H1 (cell line): ENCODE measurements around the gene ZBTB2. TPM values are rescaled to one million over a fixed set of nuclear protein-coding genes. Genes with fewer than 3 reads are reported as not detected.

Experiments used
- CTCF ChIA-PET: fragments of 300-600 bp; sonication (Branson Sonifier 250); formaldehyde crosslinking; loops from one replicate; lab custom pipeline; 2021; ENCODE audit not compliant: partially characterized antibody; lab: Charles Lee
- POLR2A ChIA-PET: fragments of 300-600 bp; sonication (Branson Sonifier 250); formaldehyde crosslinking; loops from one replicate; lab custom pipeline; 2021; ENCODE audit warnings: inconsistent platforms; ENCODE audit not compliant: partially characterized antibody; lab: Charles Lee
- DNase-seq, 2 experiments: peaks; one replicate each; pipeline versions ENCODE4 v3.0.0 to v3.0.0-alpha.2; 2010 to 2022; ENCODE audit warnings: low spot score in 2 of 2, low read depth in 1 of 2, mixed read lengths in 1 of 2
- FAIRE-seq: peaks from 2 replicates; lab custom pipeline; 2011; peaks lifted over from hg19 to GRCh38; lab: Jason Lieb, UNC
- H2AFZ ChIP-seq: 2 replicates; pipeline ENCODE4 v1.8.1; 2012; ENCODE audit warnings: low read length, inconsistent platforms
- H2AK5ac ChIP-seq: 2 replicates; pipeline ENCODE4 v1.6.1; 2013; ENCODE audit warnings: low read depth, low read length
- H2BK120ac ChIP-seq: replicated peaks from 2 replicates; pipeline ENCODE3; 2013; ENCODE audit warnings: low read depth, low read length, inconsistent platforms
- H2BK12ac ChIP-seq: 2 replicates; pipeline ENCODE4 v1.6.1; 2013; ENCODE audit warnings: low read depth, low read length
- H2BK15ac ChIP-seq: 2 replicates; pipeline ENCODE4 v1.6.1; 2013; ENCODE audit warnings: low read length
- H2BK20ac ChIP-seq: 2 replicates; pipeline ENCODE4 v1.6.1; 2013; ENCODE audit warnings: low read length
- H2BK5ac ChIP-seq: 2 replicates; pipeline ENCODE4 v1.6.1; 2013; ENCODE audit warnings: low read depth, low read length
- H3K14ac ChIP-seq: 2 replicates; pipeline ENCODE4 v1.6.1; 2013; ENCODE audit warnings: inconsistent platforms; ENCODE audit not compliant: insufficient read length
- H3K18ac ChIP-seq: 2 replicates; pipeline ENCODE4 v1.6.1; 2013; ENCODE audit warnings: low read length; ENCODE audit errors: extremely low read depth
- H3K23ac ChIP-seq: 2 replicates; pipeline ENCODE4 v1.6.1; 2013; ENCODE audit warnings: inconsistent platforms; ENCODE audit not compliant: insufficient read length
- H3K23me2 ChIP-seq: 2 replicates; pipeline ENCODE4 v1.6.1; 2013; ENCODE audit warnings: low read depth, low read length
- H3K27ac ChIP-seq: 2 replicates; pipeline ENCODE4 v1.6.1; 2011; ENCODE audit warnings: low read depth, low read length, inconsistent platforms
- H3K27me3 ChIP-seq, 4 experiments: replicated peaks in 1 of 4; 1 replicate in 1 of 4; 2 replicates in 3 of 4; pipeline versions ENCODE4 v1.6.1 to v1.8.1; 2011 to 2013; ENCODE audit warnings: low read length in 3 of 4, mild to moderate bottlenecking in 3 of 4, inconsistent platforms in 2 of 4, mixed read lengths in 2 of 4, moderate library complexity in 1 of 4; ENCODE audit not compliant: control insufficient read depth in 3 of 4, insufficient read depth in 3 of 4; ENCODE audit errors: extremely low read depth in 1 of 4
- H3K36me3 ChIP-seq, 4 experiments: 2 replicates each; pipeline versions ENCODE4 v1.6.1 to v1.8.1; 2011 to 2013; ENCODE audit warnings: mild to moderate bottlenecking in 4 of 4, low read length in 3 of 4, moderate library complexity in 2 of 4, control low read depth in 1 of 4, inconsistent platforms in 1 of 4; ENCODE audit not compliant: insufficient read depth in 4 of 4, control insufficient read depth in 2 of 4
- H3K4ac ChIP-seq: replicated peaks from 2 replicates; pipeline ENCODE3; 2013; ENCODE audit warnings: low read length, low read depth, mixed read lengths, inconsistent platforms; ENCODE audit not compliant: insufficient read length
- H3K4me1 ChIP-seq, 4 experiments: replicated peaks in 1 of 4; 1 replicate in 1 of 4; 2 replicates in 3 of 4; pipeline versions ENCODE4 v1.6.1 to v1.8.1; 2011 to 2013; ENCODE audit warnings: low read length in 3 of 4, inconsistent platforms in 2 of 4, mixed read lengths in 1 of 4; ENCODE audit not compliant: insufficient read depth in 4 of 4, control insufficient read depth in 3 of 4
- H3K4me2 ChIP-seq, 2 experiments: 2 replicates each; pipeline versions ENCODE4 v1.6.1 to v1.8.1; 2011 to 2013; ENCODE audit warnings: low read depth in 2 of 2, low read length in 2 of 2, control low read depth in 1 of 2, inconsistent platforms in 1 of 2, mild to moderate bottlenecking in 1 of 2; ENCODE audit not compliant: insufficient read depth in 1 of 2
- H3K4me3 ChIP-seq, 4 experiments: fragments of 200-600, 300-600 bp in 1 of 4; sonication (generic), shearing (Covaris generic), sonication (Bioruptor Twin) in 1 of 4; 2 replicates each; pipeline versions ENCODE4 v1.5.1 to v1.8.1; 2011 to 2016; ENCODE audit warnings: low read length in 4 of 4, low read depth in 3 of 4, control low read depth in 2 of 4, inconsistent platforms in 2 of 4, mild to moderate bottlenecking in 2 of 4, mixed read lengths in 1 of 4, moderate library complexity in 1 of 4; ENCODE audit not compliant: insufficient read depth in 2 of 4; ENCODE audit errors: extremely low read depth in 1 of 4
- H3K56ac ChIP-seq: replicated peaks from 2 replicates; pipeline ENCODE3; 2013; ENCODE audit warnings: low read depth, mild to moderate bottlenecking, mixed read lengths, low read length, inconsistent platforms; ENCODE audit not compliant: insufficient read length
- H3K79me1 ChIP-seq: 2 replicates; pipeline ENCODE4 v1.6.1; 2013; ENCODE audit warnings: low read depth, low read length, control low read depth
- H3K79me2 ChIP-seq, 2 experiments: 2 replicates each; pipeline versions ENCODE4 v1.6.1 to v1.8.1; 2012 to 2013; ENCODE audit warnings: low read length in 2 of 2, mild to moderate bottlenecking in 2 of 2, inconsistent platforms in 1 of 2; ENCODE audit not compliant: insufficient read depth in 2 of 2, control insufficient read depth in 1 of 2
- H3K9ac ChIP-seq, 4 experiments: replicated peaks in 1 of 4; 1 replicate in 1 of 4; 2 replicates in 3 of 4; pipeline versions ENCODE4 v1.6.1 to v1.8.1; 2011 to 2013; ENCODE audit warnings: low read depth in 3 of 4, low read length in 3 of 4, control low read depth in 2 of 4, mild to moderate bottlenecking in 2 of 4, moderate library complexity in 2 of 4, inconsistent platforms in 1 of 4; ENCODE audit errors: extremely low read depth in 1 of 4
- H3K9me3 ChIP-seq, 2 experiments: 2 replicates each; pipeline versions ENCODE4 v1.6.1 to v1.8.1; 2012 to 2013; ENCODE audit warnings: mild to moderate bottlenecking in 2 of 2, moderate library complexity in 2 of 2, control low read depth in 1 of 2, inconsistent platforms in 1 of 2, low read depth in 1 of 2, low read length in 1 of 2, mixed read lengths in 1 of 2; ENCODE audit not compliant: insufficient read depth in 2 of 2
- H4K20me1 ChIP-seq, 2 experiments: replicated peaks in 1 of 2; 2 replicates each; pipeline versions ENCODE3 to v1.8.1; 2011 to 2013; ENCODE audit warnings: inconsistent platforms in 2 of 2, low read length in 2 of 2, mild to moderate bottlenecking in 1 of 2; ENCODE audit not compliant: insufficient read depth in 2 of 2, control insufficient read depth in 1 of 2
- H4K5ac ChIP-seq: 2 replicates; pipeline ENCODE4 v1.6.1; 2013; ENCODE audit warnings: low read length, low read depth, mixed read lengths, inconsistent platforms; ENCODE audit not compliant: insufficient read length
- H4K8ac ChIP-seq: 2 replicates; pipeline ENCODE4 v1.8.0; 2013; ENCODE audit warnings: mild to moderate bottlenecking, moderate library complexity, low read length, inconsistent platforms; ENCODE audit not compliant: insufficient read depth; ENCODE audit errors: extremely low read depth
- H4K91ac ChIP-seq: replicated peaks from 2 replicates; pipeline ENCODE3; 2013; ENCODE audit warnings: low read length, mixed read lengths, inconsistent platforms; ENCODE audit not compliant: insufficient read length
- RBBP5 ChIP-seq: IDR thresholded peaks from 2 replicates; pipeline ENCODE4 v1.7.1; 2012; ENCODE audit warnings: low read depth, mild to moderate bottlenecking, inconsistent platforms, low read length, moderate library complexity, borderline replicate concordance
- SRF ChIP-seq: IDR thresholded peaks from 2 replicates; pipeline ENCODE4 v1.6.1; 2011; ENCODE audit warnings: mild to moderate bottlenecking, low read depth, low read length, moderate library complexity
- WGBS, 2 experiments: shearing (Covaris generic) in 1 of 2; methylation state at CpG; one replicate each; pipeline versions ENCODE4 v1.1.6 to v1.1.7; 2013 to 2015; ENCODE audit warnings: low lambda C conversion rate in 2 of 2, mixed read lengths in 2 of 2, inconsistent platforms in 1 of 2, low coverage in 1 of 2, missing lambda C conversion rate in 1 of 2; ENCODE audit not compliant: insufficient replicate concordance in 2 of 2, insufficient coverage in 1 of 2, insufficient read length in 1 of 2; ENCODE audit errors: extremely low coverage in 1 of 2, missing lambda C conversion rate in 1 of 2; 5-methylcytosine and 5-hydroxymethylcytosine counted together
- polyA plus RNA-seq, 7 experiments: library from polyadenylated mRNA; depleted of rRNA in 3 of 7; stranded (reverse) in 5 of 7; unstranded in 2 of 7; fragments of >200 nt in 5 of 7; fragments of 200-250 nt in 2 of 7; gene quantifications; 1 replicate in 5 of 7; 2 replicates in 1 of 7; 4 replicates in 1 of 7; pipeline versions ENCODE4 v1.2.1 to v1.2.3, GENCODE V29; 2011 to 2013; ENCODE audit warnings: missing spikeins in 2 of 7, mixed read lengths in 2 of 7
- total RNA-seq: library from RNA; stranded (reverse); fragmentation: NEBNext Ultra II Directional; extraction: Animal tissue kit (Norgen Biotek cat#: 25700); gene quantifications from 2 replicates; pipeline ENCODE4 v1.2.1, GENCODE V29; 2021
- TF ChIP-seq, protein P1 (sequence below): IDR thresholded peaks from 2 replicates; pipeline ENCODE4 v1.6.1; 2012; ENCODE audit warnings: low read length, inconsistent platforms

The ZBTB2 gene
- total and polyA plus RNA-seq, 2 of the 8 experiments (the other 6 are each of a cell fraction or from before 2014, with no cell fraction given), result 16.1 to 23.7 TPM

DNA sequence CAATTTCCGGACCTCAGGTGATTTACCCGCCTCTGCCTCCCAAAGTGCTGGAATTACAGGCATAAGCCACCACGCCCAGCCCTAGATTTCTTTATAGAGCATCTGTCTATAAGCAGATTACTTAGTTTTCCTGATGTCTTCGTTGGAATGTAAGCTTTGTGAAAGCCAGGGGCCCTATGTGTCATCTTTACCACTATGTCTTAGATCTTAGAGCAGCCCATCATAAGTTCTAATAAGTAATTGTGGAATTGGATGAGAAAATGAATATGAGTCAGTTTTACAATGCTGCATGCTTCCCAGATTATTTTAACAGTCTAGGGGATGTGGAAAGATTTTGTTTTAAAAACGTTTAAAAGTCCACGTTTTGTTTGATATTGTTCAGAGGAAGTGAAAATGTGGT, 9.1 kb upstream of the ZBTB2 start:
- ChIA-PET POLR2A (interaction anchor here (1.3 to 4.3 kb wide), 2 partner anchors 11 to 39 kb away, joined by 3 to 29 read pairs; partner anchors contain the start of gene ZBTB2), CTCF (no interaction called here)
- no peak overlapping the region for H2BK15ac ChIP-seq
- TF ChIP-seq, protein P1, sequence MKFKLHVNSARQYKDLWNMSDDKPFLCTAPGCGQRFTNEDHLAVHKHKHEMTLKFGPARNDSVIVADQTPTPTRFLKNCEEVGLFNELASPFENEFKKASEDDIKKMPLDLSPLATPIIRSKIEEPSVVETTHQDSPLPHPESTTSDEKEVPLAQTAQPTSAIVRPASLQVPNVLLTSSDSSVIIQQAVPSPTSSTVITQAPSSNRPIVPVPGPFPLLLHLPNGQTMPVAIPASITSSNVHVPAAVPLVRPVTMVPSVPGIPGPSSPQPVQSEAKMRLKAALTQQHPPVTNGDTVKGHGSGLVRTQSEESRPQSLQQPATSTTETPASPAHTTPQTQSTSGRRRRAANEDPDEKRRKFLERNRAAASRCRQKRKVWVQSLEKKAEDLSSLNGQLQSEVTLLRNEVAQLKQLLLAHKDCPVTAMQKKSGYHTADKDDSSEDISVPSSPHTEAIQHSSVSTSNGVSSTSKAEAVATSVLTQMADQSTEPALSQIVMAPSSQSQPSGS, result no peak
- TF ChIP-seq RBBP5 (no peak), SRF (no peak)
- H3K9me3 ChIP-seq, result no peaks in the 10 kb centered on the region; a peak in 1 of 4 replicates
- H2AFZ ChIP-seq, result no peak overlapping the region
- H3K23me2 ChIP-seq, result no peaks in the 10 kb centered on the region
- WGBS, 2 experiments, result 79 to 100% methylated on average over 2 to 6 of the region's 6 CpGs
- H2BK5ac ChIP-seq, result no peak overlapping the region
- no peak overlapping the region for H3K23ac ChIP-seq
- no peaks in the 10 kb centered on the region for H3K79me1 ChIP-seq
- no peaks in the 10 kb centered on the region for H3K4me1 ChIP-seq
- H3K18ac ChIP-seq, result no peak overlapping the region
- no peak overlapping the region for H3K14ac ChIP-seq
- DNase-seq (no peak), FAIRE-seq (no peak)
- no peak overlapping the region for H3K4ac ChIP-seq
- H3K56ac ChIP-seq, result no peak overlapping the region
- H4K8ac ChIP-seq, result no peak overlapping the region
- H2BK12ac ChIP-seq, result no peak overlapping the region
- no peak overlapping the region for H3K9ac ChIP-seq
- H2BK120ac ChIP-seq, result no peak overlapping the region
- H3K27ac ChIP-seq, result no peak overlapping the region
- H2BK20ac ChIP-seq, result no peak overlapping the region
- no peaks in the 10 kb centered on the region for H3K27me3 ChIP-seq
- H3K4me3 ChIP-seq, result no peak overlapping the region
- no peak overlapping the region for H4K91ac ChIP-seq
- no peak overlapping the region for H3K4me2 ChIP-seq
- H4K5ac ChIP-seq, result no peak overlapping the region
- H3K79me2 ChIP-seq, result peaks cover 19 to 75% of the 10 kb centered on the region in 2 experiments
- no peak overlapping the region for H2AK5ac ChIP-seq
- H3K36me3 ChIP-seq, result peaks cover 0 to 20% (median 9%) of the 10 kb centered on the region in 4 experiments; a peak in 5 of 8 replicates
- peaks cover 6 to 12% of the 10 kb centered on the region in 2 experiments for H4K20me1 ChIP-seq
